IMR-90 (cell line): Measurements from ENCODE around the gene MARCHF3. TPM values are rescaled to one million over a fixed set of nuclear protein-coding genes. Genes with fewer than 3 reads are reported as not detected.

Source experiments
- ATAC-seq: fragments of 200-7000 bp; cut with Tn5 transposase; 2 replicates; pipeline ENCODE4 v1.9.1; 2020; ENCODE audit warnings: low read depth, mild to moderate bottlenecking, moderate library complexity
- BruUV-seq: library from RNA; stranded (reverse); fragments of 400-500 nt; replicated peaks from 2 replicates; lab custom pipeline; 2021; lab: Mats Ljungman, UMichigan
- CTCF ChIA-PET: fragments of 300-600 bp; formaldehyde crosslinking; extraction: SDS; loops from one replicate; lab custom pipeline; 2021; ENCODE audit warnings: antibody characterized with exemption; lab: Yijun Ruan, JAX
- POLR2A ChIA-PET: fragments of 300-600 bp; sonication (Branson Sonifier 250); formaldehyde crosslinking; loops from one replicate; lab custom pipeline; 2022; ENCODE audit warnings: antibody characterized with exemption; ENCODE audit not compliant: unreplicated experiment; lab: Charles Lee
- DNase-seq: peaks from one replicate; pipeline ENCODE4 v3.0.0; 2013
- H2AFZ ChIP-seq: replicated peaks from 2 replicates; pipeline ENCODE3; 2013; ENCODE audit warnings: low read length, mild to moderate bottlenecking; ENCODE audit not compliant: poor library complexity
- H2AK5ac ChIP-seq: 2 replicates; pipeline ENCODE4 v1.6.1; 2013; ENCODE audit warnings: low read depth, low read length, inconsistent platforms
- H2AK9ac ChIP-seq: replicated peaks from 2 replicates; pipeline ENCODE3; 2013; ENCODE audit warnings: mild to moderate bottlenecking, low read depth, low read length, moderate library complexity; ENCODE audit not compliant: poor library complexity
- H2BK120ac ChIP-seq: 2 replicates; pipeline ENCODE4 v1.6.1; 2013; ENCODE audit warnings: low read depth, low read length, inconsistent platforms
- H2BK15ac ChIP-seq: 3 replicates; pipeline ENCODE4 v1.6.1; 2013; ENCODE audit warnings: low read depth, low read length, inconsistent platforms
- H2BK20ac ChIP-seq: 2 replicates; pipeline ENCODE4 v1.6.1; 2013; ENCODE audit warnings: low read depth, mild to moderate bottlenecking, inconsistent platforms, low read length, moderate library complexity
- H2BK5ac ChIP-seq: 2 replicates; pipeline ENCODE4 v1.6.1; 2013; ENCODE audit warnings: mild to moderate bottlenecking, low read depth, low read length, inconsistent platforms; ENCODE audit not compliant: poor library complexity, severe bottlenecking
- H3K14ac ChIP-seq: replicated peaks from 2 replicates; pipeline ENCODE4 v1.6.1; 2013; ENCODE audit warnings: low read depth, low read length, inconsistent platforms
- H3K18ac ChIP-seq: 2 replicates; pipeline ENCODE4 v1.6.1; 2013; ENCODE audit warnings: low read depth, low read length, control low read depth
- H3K23ac ChIP-seq: 2 replicates; pipeline ENCODE4 v1.6.1; 2013; ENCODE audit warnings: low read depth, low read length, inconsistent platforms
- H3K27ac ChIP-seq: 2 replicates; pipeline ENCODE4 v1.5.1; 2013; ENCODE audit warnings: mild to moderate bottlenecking, control low read depth, low read length; ENCODE audit not compliant: insufficient read depth
- H3K27me3 ChIP-seq: 2 replicates; pipeline ENCODE4 v1.6.1; 2013; ENCODE audit warnings: low read length; ENCODE audit not compliant: control insufficient read depth, insufficient read depth
- H3K36me3 ChIP-seq: 2 replicates; pipeline ENCODE4 v1.6.1; 2013; ENCODE audit warnings: low read length, mixed read lengths; ENCODE audit not compliant: control insufficient read depth, insufficient read depth
- H3K4ac ChIP-seq: 2 replicates; pipeline ENCODE4 v1.6.1; 2013; ENCODE audit warnings: low read depth, low read length, inconsistent platforms
- H3K4me1 ChIP-seq: 2 replicates; pipeline ENCODE4 v1.6.1; 2013; ENCODE audit warnings: low read length, mixed read lengths; ENCODE audit not compliant: control insufficient read depth, insufficient read depth
- H3K4me2 ChIP-seq: 2 replicates; pipeline ENCODE4 v1.6.1; 2013; ENCODE audit warnings: low read depth, mild to moderate bottlenecking, control low read depth, low read length, moderate library complexity
- H3K4me3 ChIP-seq: 2 replicates; pipeline ENCODE4 v1.5.1; 2013; ENCODE audit warnings: low read depth, mild to moderate bottlenecking, control low read depth, low read length, moderate library complexity; ENCODE audit not compliant: insufficient read depth
- H3K56ac ChIP-seq: 2 replicates; pipeline ENCODE4 v1.6.1; 2013; ENCODE audit warnings: low read length, inconsistent platforms; ENCODE audit not compliant: insufficient read depth; ENCODE audit errors: extremely low read depth
- H3K79me1 ChIP-seq, 2 experiments: 2 replicates each; pipeline ENCODE4 v1.6.1; 2013; ENCODE audit warnings: low read length in 2 of 2, inconsistent platforms in 1 of 2, low read depth in 1 of 2
- H3K9ac ChIP-seq: 2 replicates; pipeline ENCODE4 v1.6.1; 2013; ENCODE audit warnings: low read depth, low read length, control low read depth
- H3K9me1 ChIP-seq: 2 replicates; pipeline ENCODE4 v1.6.1; 2013; ENCODE audit warnings: low read length, inconsistent platforms; ENCODE audit not compliant: insufficient read depth
- H3K9me3 ChIP-seq: 2 replicates; pipeline ENCODE4 v1.6.1; 2013; ENCODE audit warnings: low read length; ENCODE audit not compliant: control insufficient read depth, insufficient read depth
- H4K20me1 ChIP-seq: 2 replicates; pipeline ENCODE4 v1.6.1; 2013; ENCODE audit warnings: low read length, inconsistent platforms; ENCODE audit not compliant: insufficient read depth
- H4K5ac ChIP-seq: 2 replicates; pipeline ENCODE4 v1.6.1; 2013; ENCODE audit warnings: mild to moderate bottlenecking, low read depth, low read length, control low read depth
- H4K8ac ChIP-seq, 2 experiments: 2 replicates each; pipeline ENCODE4 v1.6.1; 2013; ENCODE audit warnings: low read depth in 2 of 2, low read length in 2 of 2, control low read depth in 1 of 2, inconsistent platforms in 1 of 2
- H4K91ac ChIP-seq: 2 replicates; pipeline ENCODE4 v1.6.1; 2013; ENCODE audit warnings: low read depth, low read length, inconsistent platforms; ENCODE audit not compliant: insufficient read depth
- RCOR1 ChIP-seq: IDR thresholded peaks from 2 replicates; pipeline ENCODE4 v1.6.1; 2012; ENCODE audit warnings: mild to moderate bottlenecking, low read length, improper control_type of control experiment; ENCODE audit not compliant: insufficient replicate concordance
- dilution Hi-C: fragments of 300-500 bp; cut with HindIII; formaldehyde crosslinking; loops from one replicate; pipeline ENCODE4 v1.14.3; 2018; ENCODE audit warnings: low sequenced_read_pairs; ENCODE audit not compliant: unreplicated experiment
- in situ Hi-C: fragments of 300-500 bp; cut with MboI; formaldehyde crosslinking; loops from 3 replicates; pipeline ENCODE4 v1.14.3; 2019; ENCODE audit warnings: low sequenced_read_pairs, inconsistent platforms, mixed read lengths
- intact Hi-C: fragments of 100-400 bp; cut with micrococcal nuclease; formaldehyde crosslinking; loops from 2 replicates; pipeline ENCODE4 v1.10.0; 2022
- polyA plus RNA-seq, 3 experiments: library from polyadenylated mRNA; depleted of rRNA; stranded (reverse); fragments of >200 nt; gene quantifications; 2 replicates each; pipeline ENCODE4 v1.2.3, GENCODE V29; 2012; ENCODE audit warnings: low replicate concordance in 1 of 3
- total RNA-seq: library from RNA; depleted of rRNA; stranded (reverse); fragments of >200 nt; gene quantifications from 2 replicates; pipeline ENCODE4 v1.2.3, GENCODE V29; 2012

MARCHF3 gene
- total and polyA plus RNA-seq, 2 of the 4 experiments (the other 2 are of a cell fraction): 11.2 to 18.8 TPM

- no peaks in the 10 kb centered on the region for H4K20me1 ChIP-seq
- no peak overlapping the region for H2BK120ac ChIP-seq
- no peak overlapping the region for H4K5ac ChIP-seq
- no peak overlapping the region for H3K27ac ChIP-seq
- H2BK15ac ChIP-seq: no peak overlapping the region
- H3K4ac ChIP-seq: no peak overlapping the region
- TF ChIP-seq RCOR1: no peak
- H2BK20ac ChIP-seq: no peak overlapping the region
- H4K8ac ChIP-seq: no peak overlapping the region
- no peaks in the 10 kb centered on the region for H3K9me1 ChIP-seq
- intact Hi-C loops: no loop called here
- no peaks in the 10 kb centered on the region for H3K79me1 ChIP-seq
- no peak overlapping the region for H2AFZ ChIP-seq
- H3K56ac ChIP-seq: no peak overlapping the region
- no peak overlapping the region for H3K4me2 ChIP-seq
- no peak overlapping the region for H3K18ac ChIP-seq
- H3K4me3 ChIP-seq: no peak overlapping the region
- ATAC-seq: no peak
- ChIA-PET CTCF (interaction anchor here (0.7 kb wide), 1 partner anchor 13 kb away, joined by 4 read pairs; no protein-coding TSS in a partner anchor), POLR2A (interaction anchor here (0.6 kb wide), 1 partner anchor 429 kb away, joined by 3 read pairs; no protein-coding TSS in a partner anchor)
- in situ Hi-C loops: no loop called here
- H3K23ac ChIP-seq: no peak overlapping the region
- no peak overlapping the region for H4K91ac ChIP-seq
- no peak overlapping the region for H3K9ac ChIP-seq
- 0 out of 2 replicates have a peak, but pooled peaks cover 2% of the 10 kb centered on the region for H3K4me1 ChIP-seq
- H3K36me3 ChIP-seq: no peaks in the 10 kb centered on the region
- DNase-seq: no peak
- no peak overlapping the region for H2BK5ac ChIP-seq
- dilution Hi-C loops: no loop called here
- BruUV-seq: no TSS peak
- no peak overlapping the region for H3K14ac ChIP-seq
- no peaks in the 10 kb centered on the region for H3K9me3 ChIP-seq
- no peak overlapping the region for H2AK9ac ChIP-seq
- H2AK5ac ChIP-seq: no peak overlapping the region
- no peaks in the 10 kb centered on the region for H3K27me3 ChIP-seq
These were observed 130.9 kb downstream of the MARCHF3 start for GRCh38 chr5:126899476-126899875.
